ENCODE data around the gene RAB34.

DNA sequence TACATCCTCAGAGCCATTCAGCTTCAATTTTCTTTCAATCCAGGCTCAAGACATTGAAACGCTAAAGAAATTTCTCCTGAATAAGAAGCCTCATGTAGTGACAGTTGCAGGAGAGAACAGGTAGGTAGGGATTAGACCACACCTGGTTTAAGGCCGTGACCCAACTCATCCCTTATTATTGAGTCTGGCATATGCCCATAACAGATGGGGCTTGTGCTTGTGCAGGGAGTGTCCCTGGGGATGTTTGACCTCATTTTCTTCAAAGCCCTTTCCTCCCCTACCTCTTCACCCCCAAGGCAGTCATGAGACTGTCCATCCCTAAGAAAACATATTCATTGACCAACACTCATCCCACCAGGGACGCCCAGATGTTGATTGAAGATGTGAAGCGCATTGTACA lies 31.4 kb downstream of the RAB34 start:
- TF ChIP-seq, protein P1, sequence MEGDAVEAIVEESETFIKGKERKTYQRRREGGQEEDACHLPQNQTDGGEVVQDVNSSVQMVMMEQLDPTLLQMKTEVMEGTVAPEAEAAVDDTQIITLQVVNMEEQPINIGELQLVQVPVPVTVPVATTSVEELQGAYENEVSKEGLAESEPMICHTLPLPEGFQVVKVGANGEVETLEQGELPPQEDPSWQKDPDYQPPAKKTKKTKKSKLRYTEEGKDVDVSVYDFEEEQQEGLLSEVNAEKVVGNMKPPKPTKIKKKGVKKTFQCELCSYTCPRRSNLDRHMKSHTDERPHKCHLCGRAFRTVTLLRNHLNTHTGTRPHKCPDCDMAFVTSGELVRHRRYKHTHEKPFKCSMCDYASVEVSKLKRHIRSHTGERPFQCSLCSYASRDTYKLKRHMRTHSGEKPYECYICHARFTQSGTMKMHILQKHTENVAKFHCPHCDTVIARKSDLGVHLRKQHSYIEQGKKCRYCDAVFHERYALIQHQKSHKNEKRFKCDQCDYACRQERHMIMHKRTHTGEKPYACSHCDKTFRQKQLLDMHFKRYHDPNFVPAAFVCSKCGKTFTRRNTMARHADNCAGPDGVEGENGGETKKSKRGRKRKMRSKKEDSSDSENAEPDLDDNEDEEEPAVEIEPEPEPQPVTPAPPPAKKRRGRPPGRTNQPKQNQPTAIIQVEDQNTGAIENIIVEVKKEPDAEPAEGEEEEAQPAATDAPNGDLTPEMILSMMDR (IDR thresholded peaks at IDR 0.05): no peak
- TF ChIP-seq POLR2A (IDR thresholded peaks at IDR 0.05): no peak

Data from heart left ventricle (tissue), 13 donors.